ENCODE measurements around the gene MARCHF2. TPM values are rescaled to one million over a fixed set of nuclear protein-coding genes. Genes with fewer than 3 reads are reported as not detected.
"Not testable (repeated sequence)": the region's sequence is repeated elsewhere in the genome, so short reads cannot be mapped to it uniquely, and the experiment has no call there.

MARCHF2 gene
- total RNA-seq, 3 donors from 2014 or later (not counting 1 experiment from before 2014, with no cell fraction given) = 32.4 to 42.3 (median 37.2) TPM

DNA sequence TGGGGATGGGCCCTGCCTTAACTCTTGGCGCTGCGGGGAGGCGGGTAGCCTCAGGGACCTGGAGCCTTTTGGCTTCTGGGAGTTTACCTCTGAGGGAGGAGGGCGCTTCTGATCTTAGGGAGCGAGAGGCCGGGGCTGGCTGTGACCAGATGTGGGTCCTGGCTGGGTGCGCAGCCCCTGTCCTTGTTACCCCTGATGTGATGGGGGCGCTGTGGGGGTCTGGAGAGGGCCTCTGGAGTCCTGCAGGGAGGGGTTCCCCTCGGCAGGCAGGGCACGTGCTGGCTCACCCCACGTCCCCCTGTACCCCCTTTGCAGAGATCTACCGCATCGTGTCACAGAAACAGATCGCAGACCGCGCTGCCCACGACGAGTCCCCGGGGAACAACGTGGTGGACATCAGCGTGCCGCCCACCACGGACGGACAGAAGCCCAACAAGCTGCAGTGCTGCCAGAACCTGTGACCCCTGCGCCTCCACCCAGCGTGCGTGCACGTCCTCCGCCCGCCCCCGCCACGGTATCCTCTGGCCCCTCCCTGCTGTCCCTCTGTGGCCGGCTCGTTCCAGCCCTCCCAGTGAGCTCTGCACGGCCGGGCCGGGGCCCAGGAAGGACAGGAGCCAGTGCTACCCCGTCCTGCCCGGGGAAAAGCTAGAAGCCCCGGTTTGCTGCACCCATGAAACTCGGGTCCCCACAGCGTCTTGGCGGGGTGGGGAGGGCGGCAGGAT is 9.8 kb upstream of the MARCHF2 start:
- 96% methylated on average over 44 of the region's 44 CpGs for WGBS (ENCODE audit: insufficient coverage)
- Mint-ChIP-seq H3K36me3 (no peaks in the 10 kb centered on the region), H3K4me3 (no peak overlapping the region), H3K9me3 (no peaks in the 10 kb centered on the region), H3K27ac (no peak overlapping the region), H3K27me3 (ENCODE audit: low read depth in 2 of 2) (no peaks in the 10 kb centered on the region), H3K4me1 (peaks cover 0 to 6% of the 10 kb centered on the region in 2 donors)
- Histone ChIP-seq H3K36me3 (ENCODE audit: control insufficient read depth, insufficient read depth, low read length) (peaks cover 40% of the 10 kb centered on the region), H3K4me1 (ENCODE audit: control insufficient read depth, insufficient read depth, low read length) (no peaks in the 10 kb centered on the region), H3K9me3 (ENCODE audit: control insufficient read depth, insufficient read depth, low read length) (no peaks in the 10 kb centered on the region), H3K4me3 (ENCODE audit: low read length) (no peak overlapping the region), H3K27me3 (ENCODE audit: control insufficient read depth, insufficient read depth, low read length) (no peaks in the 10 kb centered on the region), H3K27ac (ENCODE audit: low read length) (no peak overlapping the region)
- DNase-seq = no peak
- intact Hi-C loops (cut with micrococcal nuclease) = no loop called here
- ATAC-seq = no peak
- TF ChIP-seq, protein P1, sequence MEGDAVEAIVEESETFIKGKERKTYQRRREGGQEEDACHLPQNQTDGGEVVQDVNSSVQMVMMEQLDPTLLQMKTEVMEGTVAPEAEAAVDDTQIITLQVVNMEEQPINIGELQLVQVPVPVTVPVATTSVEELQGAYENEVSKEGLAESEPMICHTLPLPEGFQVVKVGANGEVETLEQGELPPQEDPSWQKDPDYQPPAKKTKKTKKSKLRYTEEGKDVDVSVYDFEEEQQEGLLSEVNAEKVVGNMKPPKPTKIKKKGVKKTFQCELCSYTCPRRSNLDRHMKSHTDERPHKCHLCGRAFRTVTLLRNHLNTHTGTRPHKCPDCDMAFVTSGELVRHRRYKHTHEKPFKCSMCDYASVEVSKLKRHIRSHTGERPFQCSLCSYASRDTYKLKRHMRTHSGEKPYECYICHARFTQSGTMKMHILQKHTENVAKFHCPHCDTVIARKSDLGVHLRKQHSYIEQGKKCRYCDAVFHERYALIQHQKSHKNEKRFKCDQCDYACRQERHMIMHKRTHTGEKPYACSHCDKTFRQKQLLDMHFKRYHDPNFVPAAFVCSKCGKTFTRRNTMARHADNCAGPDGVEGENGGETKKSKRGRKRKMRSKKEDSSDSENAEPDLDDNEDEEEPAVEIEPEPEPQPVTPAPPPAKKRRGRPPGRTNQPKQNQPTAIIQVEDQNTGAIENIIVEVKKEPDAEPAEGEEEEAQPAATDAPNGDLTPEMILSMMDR (IDR thresholded peaks at IDR 0.05) = no peak

DNA sequence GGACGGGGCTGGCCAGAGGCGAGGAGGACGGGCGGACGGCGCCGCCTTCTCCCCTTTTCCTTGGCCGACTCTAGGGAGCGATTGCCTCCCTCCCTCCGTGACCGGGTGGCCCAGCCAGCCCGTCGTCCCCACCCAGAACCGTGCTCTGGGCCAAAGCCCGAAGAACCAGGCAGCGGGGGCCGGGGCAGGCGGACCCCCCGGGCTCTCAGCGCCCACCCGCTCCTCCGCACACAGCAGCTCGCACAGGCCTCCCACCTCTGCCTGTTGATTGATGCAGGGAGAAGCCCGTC is 9.3 kb upstream of the MARCHF2 start:
- H3K27me3 ChIP-seq (ENCODE audit: control insufficient read depth, insufficient read depth, low read length) = no peaks in the 10 kb centered on the region
- peaks cover 40% of the 10 kb centered on the region for H3K36me3 ChIP-seq (ENCODE audit: control insufficient read depth, insufficient read depth, low read length)
- no peak overlapping the region for H3K27ac ChIP-seq (ENCODE audit: low read length)
- H3K4me1 Mint-ChIP-seq = peaks cover 0 to 6% of the 10 kb centered on the region in 2 donors
- no peaks in the 10 kb centered on the region for H3K9me3 Mint-ChIP-seq
- ATAC-seq = no peak
- no peaks in the 10 kb centered on the region for H3K9me3 ChIP-seq (ENCODE audit: control insufficient read depth, insufficient read depth, low read length)
- 93% methylated on average over 24 of the region's 24 CpGs for WGBS (ENCODE audit: insufficient coverage)
- no peak overlapping the region for H3K4me3 ChIP-seq (ENCODE audit: low read length)
- no peaks in the 10 kb centered on the region for H3K4me1 ChIP-seq (ENCODE audit: control insufficient read depth, insufficient read depth, low read length)
- DNase-seq = no peak
- H3K36me3 Mint-ChIP-seq = no peaks in the 10 kb centered on the region
- no peak overlapping the region for H3K27ac Mint-ChIP-seq
- no peaks in the 10 kb centered on the region for H3K27me3 Mint-ChIP-seq (ENCODE audit: low read depth in 2 of 2)
- no peak overlapping the region for H3K4me3 Mint-ChIP-seq
- TF ChIP-seq, protein P1 (IDR thresholded peaks at IDR 0.05) = no peak
- intact Hi-C loops (cut with micrococcal nuclease) = no loop called here

DNA sequence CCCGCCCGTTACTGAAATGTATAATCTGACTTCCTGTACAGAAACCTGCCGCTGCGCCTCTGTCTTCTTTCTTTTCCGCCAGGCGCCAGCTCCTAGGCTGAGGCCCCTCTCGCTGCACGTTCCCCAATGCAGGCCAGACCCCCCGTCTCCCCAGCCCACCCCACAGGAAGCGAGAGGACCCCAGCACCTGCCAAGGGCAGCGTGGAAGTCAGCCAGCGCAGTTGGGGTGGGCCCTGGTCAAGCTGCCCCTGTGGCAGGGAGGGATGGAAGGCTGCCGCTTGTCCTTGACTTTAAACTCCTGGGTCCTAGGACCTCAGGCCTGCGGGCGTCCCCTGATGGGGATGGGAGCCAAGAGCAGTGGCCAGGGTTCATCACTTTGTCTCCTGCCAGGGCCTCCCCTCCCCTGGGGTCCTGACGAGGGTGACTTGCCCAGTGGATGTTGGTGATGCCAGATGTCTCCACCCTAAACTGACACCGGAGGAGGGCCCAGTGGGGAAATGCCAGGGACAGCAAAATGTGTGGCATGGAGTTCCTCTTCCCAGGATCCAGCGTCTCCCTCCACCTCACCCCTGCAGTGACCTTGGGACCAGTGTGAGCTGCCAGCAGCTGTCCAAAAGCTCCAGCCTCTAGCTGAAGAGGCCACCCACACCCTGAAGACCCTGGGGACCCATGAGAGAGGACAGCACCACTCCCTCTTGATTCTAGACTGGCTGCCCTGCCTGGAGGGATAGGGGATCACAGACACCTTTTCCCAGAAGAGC is 8.5 kb upstream of the MARCHF2 start:
- Mint-ChIP-seq H3K27ac (no peak overlapping the region), H3K36me3 (no peaks in the 10 kb centered on the region), H3K9me3 (no peaks in the 10 kb centered on the region), H3K27me3 (ENCODE audit: low read depth in 2 of 2) (no peaks in the 10 kb centered on the region), H3K4me1 (peaks cover 0 to 4% of the 10 kb centered on the region in 2 donors), H3K4me3 (no peak overlapping the region)
- Histone ChIP-seq H3K27ac (ENCODE audit: low read length) (no peak overlapping the region), H3K4me1 (ENCODE audit: control insufficient read depth, insufficient read depth, low read length) (no peaks in the 10 kb centered on the region), H3K4me3 (ENCODE audit: low read length) (no peak overlapping the region), H3K27me3 (ENCODE audit: control insufficient read depth, insufficient read depth, low read length) (no peaks in the 10 kb centered on the region), H3K9me3 (ENCODE audit: control insufficient read depth, insufficient read depth, low read length) (no peaks in the 10 kb centered on the region), H3K36me3 (ENCODE audit: control insufficient read depth, insufficient read depth, low read length) (peaks cover 38% of the 10 kb centered on the region)
- intact Hi-C loops (cut with micrococcal nuclease) = no loop called here
- 97% methylated on average over 18 of the region's 18 CpGs for WGBS (ENCODE audit: insufficient coverage)
- TF ChIP-seq, protein P1 (IDR thresholded peaks at IDR 0.05) = no peak
- ATAC-seq = no peak
- DNase-seq = no peak

DNA sequence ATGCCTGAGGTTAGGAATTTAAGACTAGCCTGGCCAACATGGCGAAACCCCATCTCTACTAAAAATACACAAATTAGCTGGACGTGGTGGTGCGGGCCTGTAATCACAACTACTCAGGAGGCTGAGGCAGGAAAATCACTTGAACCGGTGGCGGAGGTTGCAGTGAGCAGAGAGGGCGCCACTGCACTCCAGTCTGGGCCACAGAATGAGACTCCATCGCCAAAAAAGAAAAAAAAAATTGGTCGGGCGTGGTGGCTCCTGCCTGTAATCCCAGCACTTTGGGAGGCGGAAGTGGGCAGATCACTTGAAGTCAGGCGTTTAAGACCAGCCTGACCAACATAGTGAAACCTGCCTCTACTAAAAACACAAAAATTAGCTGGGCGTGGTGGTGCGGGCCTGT is 2.4 kb upstream of the MARCHF2 start:
- H3K4me3 ChIP-seq (ENCODE audit: low read length); DNase-seq; H3K9me3 ChIP-seq (ENCODE audit: control insufficient read depth, insufficient read depth, low read length); H3K27ac Mint-ChIP-seq; H3K27ac ChIP-seq (ENCODE audit: low read length); H3K27me3 ChIP-seq (ENCODE audit: control insufficient read depth, insufficient read depth, low read length); H3K36me3 ChIP-seq (ENCODE audit: control insufficient read depth, insufficient read depth, low read length); H3K4me1 ChIP-seq (ENCODE audit: control insufficient read depth, insufficient read depth, low read length); H3K27me3 Mint-ChIP-seq (ENCODE audit: low read depth in 2 of 2); H3K36me3 Mint-ChIP-seq; H3K4me1 Mint-ChIP-seq; ATAC-seq; H3K4me3 Mint-ChIP-seq; H3K9me3 Mint-ChIP-seq: not testable (repeated sequence)
- 91% methylated on average over 13 of the region's 13 CpGs for WGBS (ENCODE audit: insufficient coverage)
- intact Hi-C loops (cut with micrococcal nuclease) = loop anchor here (5.0 to 10.0 kb wide), 2 partner anchors 104 to 182 kb away; partner anchors contain the start of gene ZNF414
